Measurements from ENCODE around the gene TMEM145. TPM values are rescaled to one million over a fixed set of nuclear protein-coding genes. Genes with fewer than 3 reads are reported as not detected.
A peak's percentile ranks its signal among the peaks of the same experiment; 100 is the strongest.

TMEM145 gene
- total RNA-seq, 1 donor: not detected

DNA sequence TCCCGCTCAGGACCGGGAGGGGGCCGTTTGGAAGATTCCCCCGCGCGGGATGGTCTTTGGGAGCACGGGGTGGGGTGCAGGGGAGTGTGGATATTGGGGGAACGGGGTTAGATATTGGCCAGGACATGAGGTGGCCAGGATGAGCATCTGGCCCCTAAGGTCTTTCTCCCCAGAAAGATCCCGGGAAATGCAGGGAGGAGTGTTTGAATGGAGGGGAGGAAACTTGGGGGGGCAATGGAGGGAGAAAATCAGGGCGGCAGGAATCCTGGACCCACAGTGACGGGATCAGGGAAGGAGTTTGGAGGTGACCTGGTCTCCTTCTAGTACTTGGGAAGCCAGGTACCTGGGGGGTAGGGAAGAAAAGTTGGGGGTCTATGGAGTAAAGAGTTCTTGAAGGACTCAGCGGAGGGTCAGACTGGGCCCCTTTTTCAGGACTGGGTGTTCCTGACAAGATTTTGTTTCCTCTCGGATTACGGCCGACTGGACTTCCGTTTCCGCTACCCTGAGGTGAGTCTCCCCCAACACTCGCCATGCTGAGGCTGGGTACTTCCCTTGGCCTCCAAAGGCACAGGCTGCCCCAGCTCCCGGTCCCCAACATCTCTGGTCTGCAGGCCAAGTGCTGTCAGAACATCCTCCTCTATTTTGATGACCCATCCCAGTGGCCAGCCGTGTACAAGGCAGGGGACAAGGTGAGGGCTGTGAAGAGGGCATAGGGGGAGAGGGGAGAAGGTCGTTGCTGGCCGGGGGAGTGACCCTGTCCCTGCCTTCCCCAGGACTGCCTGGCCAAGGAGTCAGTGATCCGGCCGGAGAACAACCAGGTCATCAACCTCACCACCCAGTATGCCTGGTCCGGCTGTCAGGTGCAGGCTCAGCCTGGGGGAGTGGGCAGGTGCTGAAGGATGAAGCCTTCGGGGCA, 989 bp downstream of the TMEM145 start:
- TF ChIP-seq CTCF (IDR thresholded peaks at IDR 0.05; ENCODE audit: insufficient read depth, low read length): peak; percentile 31
- H3K4me3 ChIP-seq (ENCODE audit: low read depth, low read length): no peak overlapping the region
- DNase-seq (ENCODE audit: low read depth): no peak

GRCh38 chr19:42315024-42315423, 1.9 kb downstream of the TMEM145 start:
- DNase-seq (ENCODE audit: low read depth): no peak
- H3K4me3 ChIP-seq (ENCODE audit: low read depth, low read length): no peak overlapping the region
- no peak for TF ChIP-seq CTCF (IDR thresholded peaks at IDR 0.05; ENCODE audit: insufficient read depth, low read length)

- DNase-seq (ENCODE audit: low read depth): no peak
- H3K4me3 ChIP-seq (ENCODE audit: low read depth, low read length): no peak overlapping the region
- TF ChIP-seq CTCF (IDR thresholded peaks at IDR 0.05; ENCODE audit: insufficient read depth, low read length): no peak
Measured at GRCh38 chr19:42316223-42317211, 3.4 kb downstream of the TMEM145 start.

DNA sequence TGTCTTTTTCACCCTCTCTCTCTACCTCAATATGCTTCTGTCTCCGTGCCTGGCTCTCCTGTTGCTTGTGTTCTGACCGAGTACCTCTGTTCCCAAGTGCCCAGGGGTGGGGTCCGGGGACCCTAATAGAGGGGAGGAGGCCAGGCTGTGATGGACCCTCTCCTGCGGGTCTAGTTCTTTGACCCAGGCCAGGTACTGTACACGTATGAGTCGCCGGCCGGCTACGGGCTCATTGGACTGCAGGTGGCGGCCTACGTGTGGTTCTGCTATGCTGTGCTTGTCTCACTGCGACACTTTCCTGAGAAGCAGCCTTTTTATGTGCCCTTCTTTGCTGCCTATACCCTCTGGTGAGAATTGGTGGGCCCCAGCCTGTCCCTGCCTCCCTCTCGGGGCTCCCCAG, 4.4 kb downstream of the TMEM145 start:
- no peak overlapping the region for H3K4me3 ChIP-seq (ENCODE audit: low read depth, low read length)
- TF ChIP-seq CTCF (IDR thresholded peaks at IDR 0.05; ENCODE audit: insufficient read depth, low read length): no peak
- no peak for DNase-seq (ENCODE audit: low read depth)

DNA sequence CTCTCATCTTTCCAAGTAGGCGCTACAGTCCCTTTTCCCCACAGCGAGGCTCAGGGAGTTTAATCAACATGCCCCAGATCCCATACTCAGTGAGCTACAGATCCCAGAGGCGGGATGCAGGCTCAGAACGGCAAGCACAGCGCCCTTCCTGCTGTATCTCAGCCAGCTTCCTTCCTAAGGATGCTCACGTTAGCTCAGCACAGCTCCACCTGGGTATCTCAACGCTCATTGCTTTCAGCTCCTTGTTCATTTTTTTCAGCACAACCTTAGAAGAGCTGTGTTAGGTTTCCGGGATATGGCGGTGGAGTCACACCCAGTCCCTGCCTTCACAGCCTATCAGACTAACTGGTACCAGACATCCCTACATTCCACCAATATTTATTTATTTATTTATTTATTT, 9.2 kb downstream of the TMEM145 start:
- no peak overlapping the region for H3K4me3 ChIP-seq (ENCODE audit: low read depth, low read length)
- DNase-seq (ENCODE audit: low read depth): no peak
- no peak for TF ChIP-seq CTCF (IDR thresholded peaks at IDR 0.05; ENCODE audit: insufficient read depth, low read length)

GRCh38 chr19:42323473-42323851, 10.4 kb downstream of the TMEM145 start:
- H3K4me3 ChIP-seq (ENCODE audit: low read depth, low read length): no peak overlapping the region
- DNase-seq (ENCODE audit: low read depth): no peak
- TF ChIP-seq CTCF (IDR thresholded peaks at IDR 0.05; ENCODE audit: insufficient read depth, low read length): no peak
